Loucy (cell line): ENCODE data around the gene SDHAF2.

Source experiments
- H2AFZ ChIP-seq: fragments of 200-600 bp; sonication (generic); 2 replicates; pipeline ENCODE4 v1.6.0; 2016; ENCODE audit warnings: antibody characterized with exemption, mild to moderate bottlenecking, low read length, moderate library complexity
- H3F3A ChIP-seq: fragments of 200-600 bp; 2 replicates; pipeline ENCODE4 v1.6.0; 2016; ENCODE audit warnings: antibody characterized with exemption, low read depth, mild to moderate bottlenecking
- H3K27me3 ChIP-seq: fragments of 200-600 bp; sonication (generic); 2 replicates; pipeline ENCODE4 v1.6.1; 2014; ENCODE audit warnings: low read length, mild to moderate bottlenecking; ENCODE audit not compliant: insufficient read depth, poor library complexity, severe bottlenecking
- H3K36me3 ChIP-seq: fragments of 200-600 bp; sonication (generic); 2 replicates; pipeline ENCODE4 v1.6.1; 2016; ENCODE audit warnings: low read length; ENCODE audit not compliant: insufficient read depth
- H3K4me1 ChIP-seq: fragments of 200-600 bp; sonication (generic); 2 replicates; pipeline ENCODE4 v1.5.1; 2014; ENCODE audit warnings: low read length, mild to moderate bottlenecking; ENCODE audit not compliant: insufficient read depth, poor library complexity, severe bottlenecking
- H3K4me2 ChIP-seq: fragments of 200-600 bp; sonication (generic); 2 replicates; pipeline ENCODE4 v1.6.0; 2014; ENCODE audit warnings: antibody characterized with exemption, low read length, low read depth, mild to moderate bottlenecking; ENCODE audit not compliant: poor library complexity, severe bottlenecking
- H3K4me3 ChIP-seq: fragments of 200-600 bp; sonication (generic); 2 replicates; pipeline ENCODE4 v1.5.1; 2014; ENCODE audit warnings: low read length, mild to moderate bottlenecking, mixed read lengths; ENCODE audit not compliant: poor library complexity, severe bottlenecking
- H3K79me2 ChIP-seq: fragments of 200-600 bp; sonication (generic); 2 replicates; pipeline ENCODE4 v1.6.1; 2014; ENCODE audit warnings: low read length; ENCODE audit not compliant: insufficient read depth
- H3K9ac ChIP-seq: fragments of 200-600 bp; sonication (generic); 2 replicates; pipeline ENCODE4 v1.6.0; 2014; ENCODE audit warnings: mild to moderate bottlenecking, low read depth, low read length, moderate library complexity; ENCODE audit not compliant: poor library complexity, severe bottlenecking
- H3K9me2 ChIP-seq: fragments of 200-600 bp; sonication (generic); replicated peaks from 2 replicates; pipeline ENCODE4 v1.6.1; 2016; ENCODE audit warnings: low read depth, low read length, mixed read lengths
- H3K9me3 ChIP-seq: fragments of 200-600 bp; sonication (generic); 2 replicates; pipeline ENCODE4 v1.6.1; 2014; ENCODE audit warnings: mild to moderate bottlenecking, antibody characterized with exemption, low read length, low read depth; ENCODE audit not compliant: insufficient read depth
- H4K20me1 ChIP-seq: fragments of 200-600 bp; sonication (generic); 2 replicates; pipeline ENCODE4 v1.6.0; 2014; ENCODE audit warnings: antibody characterized with exemption, low read length, mild to moderate bottlenecking; ENCODE audit not compliant: insufficient read depth, poor library complexity, severe bottlenecking
- EZH2phosphoT487 ChIP-seq: fragments of 200-600 bp; IDR thresholded peaks from 2 replicates; pipeline ENCODE4 v1.6.1; 2018; ENCODE audit warnings: antibody characterized with exemption, mild to moderate bottlenecking, moderate library complexity, borderline replicate concordance
- TF ChIP-seq, protein P1 (sequence below): fragments of 200-600 bp; sonication (generic); conservative IDR thresholded peaks from 2 replicates; pipeline ENCODE4 v1.5.1; 2014; ENCODE audit warnings: mild to moderate bottlenecking, antibody characterized with exemption, low read length

SDHAF2 gene

DNA sequence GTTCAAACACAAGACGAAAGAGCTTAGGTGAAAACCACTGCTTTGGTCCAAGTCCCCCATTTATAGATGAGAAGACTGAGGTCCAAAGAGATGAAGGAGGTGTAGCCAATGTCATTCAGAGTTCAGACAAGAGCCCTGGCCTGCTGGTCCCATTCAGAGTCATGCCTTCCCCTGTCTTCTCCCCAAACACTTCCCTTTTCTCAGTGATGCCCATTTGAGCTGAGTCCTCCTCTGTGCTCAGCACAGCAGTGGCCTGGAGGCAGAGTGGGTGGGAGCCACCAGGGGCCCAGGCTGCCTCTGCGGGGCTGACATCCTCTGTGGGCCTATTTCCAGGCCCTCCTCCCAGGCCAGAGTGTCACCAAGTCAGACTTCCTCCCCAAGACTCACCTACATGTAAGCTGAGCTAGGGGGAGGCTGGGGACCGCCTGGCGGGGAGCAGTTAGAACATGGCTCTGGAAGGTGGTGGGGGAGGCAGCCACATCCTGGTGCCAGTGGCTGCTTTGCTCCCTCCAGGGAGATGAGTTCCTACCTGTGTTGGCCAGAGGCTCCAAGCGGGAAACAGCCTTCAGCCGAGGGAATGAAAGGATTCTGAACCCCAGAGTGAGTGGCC is 56.2 kb downstream of the SDHAF2 start:
- H3K36me3 ChIP-seq: no peaks in the 10 kb centered on the region
- no peak overlapping the region for H3K4me2 ChIP-seq
- no peaks in the 10 kb centered on the region for H3K27me3 ChIP-seq
- H4K20me1 ChIP-seq: no peaks in the 10 kb centered on the region
- H3K4me3 ChIP-seq: no peak overlapping the region
- no peak overlapping the region for H3K9ac ChIP-seq
- no peaks in the 10 kb centered on the region for H3K4me1 ChIP-seq
- H3K79me2 ChIP-seq: no peaks in the 10 kb centered on the region
- no peaks in the 10 kb centered on the region for H3K9me3 ChIP-seq
- H3F3A ChIP-seq: no peaks in the 10 kb centered on the region
- no peaks in the 10 kb centered on the region for H3K9me2 ChIP-seq
- H2AFZ ChIP-seq: no peak overlapping the region
- TF ChIP-seq EZH2phosphoT487: no peak
- TF ChIP-seq, protein P1, sequence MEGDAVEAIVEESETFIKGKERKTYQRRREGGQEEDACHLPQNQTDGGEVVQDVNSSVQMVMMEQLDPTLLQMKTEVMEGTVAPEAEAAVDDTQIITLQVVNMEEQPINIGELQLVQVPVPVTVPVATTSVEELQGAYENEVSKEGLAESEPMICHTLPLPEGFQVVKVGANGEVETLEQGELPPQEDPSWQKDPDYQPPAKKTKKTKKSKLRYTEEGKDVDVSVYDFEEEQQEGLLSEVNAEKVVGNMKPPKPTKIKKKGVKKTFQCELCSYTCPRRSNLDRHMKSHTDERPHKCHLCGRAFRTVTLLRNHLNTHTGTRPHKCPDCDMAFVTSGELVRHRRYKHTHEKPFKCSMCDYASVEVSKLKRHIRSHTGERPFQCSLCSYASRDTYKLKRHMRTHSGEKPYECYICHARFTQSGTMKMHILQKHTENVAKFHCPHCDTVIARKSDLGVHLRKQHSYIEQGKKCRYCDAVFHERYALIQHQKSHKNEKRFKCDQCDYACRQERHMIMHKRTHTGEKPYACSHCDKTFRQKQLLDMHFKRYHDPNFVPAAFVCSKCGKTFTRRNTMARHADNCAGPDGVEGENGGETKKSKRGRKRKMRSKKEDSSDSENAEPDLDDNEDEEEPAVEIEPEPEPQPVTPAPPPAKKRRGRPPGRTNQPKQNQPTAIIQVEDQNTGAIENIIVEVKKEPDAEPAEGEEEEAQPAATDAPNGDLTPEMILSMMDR: no peak

DNA sequence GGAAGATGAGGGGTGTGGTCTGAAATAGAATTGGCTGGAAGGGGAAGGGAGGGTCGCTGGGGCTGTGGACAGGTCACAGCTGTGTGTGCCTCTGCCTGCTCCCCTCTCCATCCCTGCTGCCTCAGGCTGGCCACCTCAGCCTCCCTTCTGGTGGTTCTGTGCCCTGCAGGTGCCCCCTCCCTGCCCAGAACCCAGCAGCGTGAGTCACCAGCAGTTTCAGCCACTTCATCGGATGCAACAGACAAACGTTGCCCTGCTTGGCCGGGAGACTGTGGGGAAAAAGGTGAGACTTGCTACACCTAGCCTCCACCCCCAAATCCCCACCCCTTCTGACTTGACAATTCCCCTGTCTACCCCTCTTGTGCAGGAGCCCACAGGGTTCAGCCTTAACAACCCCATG is 56.9 kb downstream of the SDHAF2 start:
- H2AFZ ChIP-seq: no peak overlapping the region
- H3F3A ChIP-seq: no peaks in the 10 kb centered on the region
- no peaks in the 10 kb centered on the region for H3K79me2 ChIP-seq
- no peak overlapping the region for H3K9ac ChIP-seq
- no peaks in the 10 kb centered on the region for H3K9me2 ChIP-seq
- H3K4me2 ChIP-seq: no peak overlapping the region
- no peaks in the 10 kb centered on the region for H4K20me1 ChIP-seq
- H3K36me3 ChIP-seq: no peaks in the 10 kb centered on the region
- no peaks in the 10 kb centered on the region for H3K27me3 ChIP-seq
- no peaks in the 10 kb centered on the region for H3K9me3 ChIP-seq
- no peak overlapping the region for H3K4me3 ChIP-seq
- H3K4me1 ChIP-seq: no peaks in the 10 kb centered on the region
- TF ChIP-seq, protein P1: no peak
- TF ChIP-seq EZH2phosphoT487: no peak

DNA sequence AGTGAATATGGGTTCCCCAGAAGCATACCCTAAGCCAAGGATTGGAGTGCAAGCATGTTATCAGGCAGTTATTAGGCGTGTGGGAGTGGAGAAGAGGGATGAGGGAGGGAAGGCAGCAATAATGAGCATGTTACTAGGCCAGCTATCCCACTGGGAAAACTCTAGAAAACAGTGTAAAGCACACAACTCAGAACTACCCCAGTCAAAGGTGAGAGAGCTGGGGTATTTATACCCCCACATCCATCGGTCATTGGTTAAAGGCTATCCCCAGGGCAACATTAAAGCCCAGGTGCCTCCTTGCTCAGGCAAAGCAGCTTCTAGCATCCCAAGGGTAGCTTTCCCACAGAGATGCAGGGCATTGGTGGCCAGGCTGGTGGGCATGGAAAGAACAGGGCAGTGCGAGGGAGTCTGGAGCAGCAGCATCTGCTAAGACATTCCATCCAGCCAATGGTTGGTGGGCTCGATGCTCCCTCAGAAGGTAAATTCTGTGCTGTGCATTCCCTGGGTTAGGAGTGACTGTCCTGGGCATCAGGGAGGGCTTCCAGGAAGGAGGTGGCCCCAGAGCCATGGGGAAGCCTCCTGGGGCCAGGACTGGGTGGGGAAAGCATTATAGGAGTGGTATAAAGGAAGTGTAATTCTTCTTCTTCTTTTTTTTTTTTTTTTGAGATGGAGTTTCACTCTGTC is 57.6 kb downstream of the SDHAF2 start:
- H3F3A ChIP-seq: no peaks in the 10 kb centered on the region
- H3K4me1 ChIP-seq: no peaks in the 10 kb centered on the region
- H3K9me2 ChIP-seq: no peaks in the 10 kb centered on the region

More for the DNA sequence above, 57.6 kb downstream of the SDHAF2 start:
- H4K20me1 ChIP-seq: no peaks in the 10 kb centered on the region
- H3K79me2 ChIP-seq: no peaks in the 10 kb centered on the region
- TF ChIP-seq, protein P1: no peak
- no peak for TF ChIP-seq EZH2phosphoT487
- no peaks in the 10 kb centered on the region for H3K9me3 ChIP-seq
- H3K9ac ChIP-seq: no peak overlapping the region
- H3K4me3 ChIP-seq: no peak overlapping the region
- H3K36me3 ChIP-seq: no peaks in the 10 kb centered on the region
- H3K27me3 ChIP-seq: no peaks in the 10 kb centered on the region
- H3K4me2 ChIP-seq: no peak overlapping the region
- no peak overlapping the region for H2AFZ ChIP-seq
